Stimulated activated naive B cell treated with anti-CD40 and anti-IgM and Interleukin-4, amounts not matched to agents 10 μg/mL and 1 μg/mL and 100 μg/mL, for 72 hours (primary cell): Measurements from ENCODE around the gene HNMT.

Experiments used
- ATAC-seq, 2 donors: fragments of 150-1000 bp; cut with Tn5 transposase; replicated peaks; 2 replicates each; pipeline ENCODE4 v1.10.0; 2021; ENCODE audit warnings: moderate library complexity in 1 of 2
- DNase-seq: peaks from one replicate; pipeline ENCODE4 v3.0.0; 2021
- H3K27ac Mint-ChIP-seq: one replicate; pipeline ENCODE4 v1.8.0; 2022; ENCODE audit warnings: mild to moderate bottlenecking, mixed read lengths
- H3K27me3 Mint-ChIP-seq, 2 donors: one replicate each; pipeline ENCODE4 v1.8.0; 2022; ENCODE audit warnings: mixed read lengths in 2 of 2
- H3K36me3 Mint-ChIP-seq, 2 donors: one replicate each; pipeline ENCODE4 v1.8.0; 2022; ENCODE audit warnings: mixed read lengths in 2 of 2, mild to moderate bottlenecking in 1 of 2
- H3K4me1 Mint-ChIP-seq, 2 donors: one replicate each; pipeline ENCODE4 v1.8.0; 2022; ENCODE audit warnings: mixed read lengths in 2 of 2, mild to moderate bottlenecking in 1 of 2
- H3K4me3 Mint-ChIP-seq, 2 donors: one replicate each; pipeline ENCODE4 v1.8.0; 2022; ENCODE audit warnings: mild to moderate bottlenecking in 2 of 2, mixed read lengths in 2 of 2, moderate library complexity in 1 of 2
- H3K9me3 Mint-ChIP-seq, 2 donors: one replicate each; pipeline ENCODE4 v1.8.0; 2022; ENCODE audit warnings: mixed read lengths in 2 of 2, mild to moderate bottlenecking in 1 of 2

HNMT gene

DNA sequence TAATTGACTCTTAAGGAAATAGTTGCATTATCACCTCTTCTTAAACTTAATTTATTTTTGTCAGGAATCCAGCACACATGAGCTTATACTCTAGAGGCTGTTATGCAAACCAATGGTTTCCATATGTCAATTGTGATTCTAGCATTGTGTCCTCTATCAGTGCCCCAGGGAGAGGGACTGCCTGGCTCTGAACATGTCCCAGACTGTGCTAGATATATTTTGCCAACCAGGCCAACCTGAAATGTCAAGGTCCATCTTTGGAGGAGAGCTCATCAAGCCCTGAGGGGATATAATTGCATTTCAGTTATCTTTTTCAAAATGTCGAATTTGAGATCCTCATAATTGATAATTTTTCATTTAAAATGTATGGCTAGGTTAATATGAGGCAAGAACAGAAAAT is 34.2 kb downstream of the HNMT start:
- H3K9me3 Mint-ChIP-seq: peaks cover 8 to 13% of the 10 kb centered on the region in 2 donors
- H3K4me1 Mint-ChIP-seq: no peaks in the 10 kb centered on the region
- DNase-seq (no peak), ATAC-seq (no peak)
- no peak overlapping the region for H3K27ac Mint-ChIP-seq
- H3K27me3 Mint-ChIP-seq: no peaks in the 10 kb centered on the region
- H3K36me3 Mint-ChIP-seq: no peaks in the 10 kb centered on the region
- H3K4me3 Mint-ChIP-seq: no peak overlapping the region

DNA sequence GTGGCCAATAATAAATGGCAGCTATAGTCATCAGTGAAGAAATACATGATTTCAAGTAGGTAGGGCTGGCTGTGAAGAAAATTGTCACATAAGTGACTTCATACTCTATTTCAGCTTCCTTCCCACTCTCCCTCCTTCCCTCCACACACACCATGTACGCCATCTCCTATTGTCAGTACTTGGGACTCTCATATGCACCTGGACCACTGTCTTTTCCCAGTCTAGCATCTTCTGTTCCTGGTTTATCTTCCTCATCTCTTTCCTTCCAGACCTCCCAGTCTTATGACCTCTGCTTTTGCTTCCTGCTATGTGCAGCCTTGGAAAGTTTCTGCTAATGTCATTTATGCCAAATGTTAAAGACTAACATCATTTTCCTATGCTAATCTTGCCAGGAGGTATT is 35.0 kb downstream of the HNMT start:
- DNase-seq (no peak), ATAC-seq (no peak)
- Mint-ChIP-seq H3K27ac (no peak overlapping the region), H3K27me3 (no peaks in the 10 kb centered on the region), H3K4me3 (no peak overlapping the region), H3K36me3 (no peaks in the 10 kb centered on the region), H3K4me1 (no peaks in the 10 kb centered on the region), H3K9me3 (peaks cover 6 to 9% of the 10 kb centered on the region in 2 donors)

DNA sequence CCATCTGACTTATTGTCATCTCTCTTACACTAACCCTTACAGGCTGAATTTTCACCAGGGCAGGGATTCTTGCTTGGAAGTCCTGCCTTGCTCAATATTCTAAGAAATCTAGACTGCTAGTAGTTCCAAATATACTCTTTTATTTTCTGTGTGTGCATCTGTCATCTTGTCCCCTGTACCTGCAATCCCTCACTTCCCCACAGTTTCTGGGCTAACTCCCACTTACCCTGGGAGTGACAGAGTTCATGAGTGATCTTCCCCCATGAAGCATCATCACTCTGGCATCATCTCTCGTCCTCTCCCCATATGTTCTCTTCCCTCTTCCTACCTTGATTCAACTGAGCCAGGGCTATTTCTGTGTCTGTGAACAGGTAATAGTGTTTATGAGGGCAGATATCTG is 35.7 kb downstream of the HNMT start:
- H3K27ac Mint-ChIP-seq: no peak overlapping the region
- peaks cover 5 to 8% of the 10 kb centered on the region in 2 donors for H3K9me3 Mint-ChIP-seq
- no peaks in the 10 kb centered on the region for H3K27me3 Mint-ChIP-seq

DNA sequence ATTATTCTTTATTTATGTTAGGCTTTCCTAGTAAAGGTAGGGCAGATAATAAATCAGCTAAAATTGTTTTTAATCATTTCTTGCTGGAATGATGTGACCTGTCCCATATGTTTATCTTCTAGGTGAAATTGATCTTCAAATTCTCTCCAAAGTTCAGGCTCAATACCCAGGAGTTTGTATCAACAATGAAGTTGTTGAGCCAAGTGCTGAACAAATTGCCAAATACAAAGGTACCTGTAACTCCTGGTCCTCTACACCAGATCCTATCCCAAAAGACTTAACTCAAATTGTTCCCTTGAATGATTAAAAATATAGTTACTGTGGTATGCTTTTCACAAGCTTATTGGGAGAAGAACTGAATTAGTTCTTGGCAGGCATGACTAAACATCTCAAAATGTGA is 36.5 kb downstream of the HNMT start:
- Mint-ChIP-seq H3K4me1 (no peaks in the 10 kb centered on the region), H3K36me3 (no peaks in the 10 kb centered on the region), H3K4me3 (no peak overlapping the region), H3K27ac (no peak overlapping the region), H3K9me3 (peaks cover 4 to 5% of the 10 kb centered on the region in 2 donors), H3K27me3 (no peaks in the 10 kb centered on the region)
- no peak for DNase-seq
- no peak for ATAC-seq

More for the DNA sequence above, 35.7 kb downstream of the HNMT start:
- ATAC-seq: no peak
- no peak for DNase-seq
- Mint-ChIP-seq H3K4me3 (no peak overlapping the region), H3K36me3 (no peaks in the 10 kb centered on the region), H3K4me1 (no peaks in the 10 kb centered on the region)

DNA sequence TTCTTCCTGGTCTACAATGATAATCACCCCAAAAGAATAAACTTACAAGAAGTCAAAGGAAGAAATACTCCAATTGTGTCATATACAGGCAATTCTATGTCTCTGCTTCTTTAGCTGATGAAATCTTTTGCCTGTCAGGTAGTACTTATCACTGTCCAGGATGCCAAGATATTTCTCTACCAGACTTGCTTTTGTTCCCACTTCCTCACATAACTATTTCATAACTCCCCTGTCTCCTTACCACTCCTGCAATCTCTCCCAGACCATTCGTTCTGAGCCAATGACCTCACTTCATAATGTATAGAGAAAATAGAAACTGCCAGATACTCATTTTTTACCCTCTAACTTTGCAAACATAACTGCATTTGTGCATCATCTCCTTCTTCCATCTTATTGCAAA is 39.1 kb downstream of the HNMT start:
- Mint-ChIP-seq H3K36me3 (no peaks in the 10 kb centered on the region), H3K4me3 (no peak overlapping the region), H3K27ac (no peak overlapping the region), H3K9me3 (peaks cover 0 to 10% of the 10 kb centered on the region in 2 donors), H3K4me1 (no peaks in the 10 kb centered on the region), H3K27me3 (no peaks in the 10 kb centered on the region)
- ATAC-seq (no peak), DNase-seq (no peak)

DNA sequence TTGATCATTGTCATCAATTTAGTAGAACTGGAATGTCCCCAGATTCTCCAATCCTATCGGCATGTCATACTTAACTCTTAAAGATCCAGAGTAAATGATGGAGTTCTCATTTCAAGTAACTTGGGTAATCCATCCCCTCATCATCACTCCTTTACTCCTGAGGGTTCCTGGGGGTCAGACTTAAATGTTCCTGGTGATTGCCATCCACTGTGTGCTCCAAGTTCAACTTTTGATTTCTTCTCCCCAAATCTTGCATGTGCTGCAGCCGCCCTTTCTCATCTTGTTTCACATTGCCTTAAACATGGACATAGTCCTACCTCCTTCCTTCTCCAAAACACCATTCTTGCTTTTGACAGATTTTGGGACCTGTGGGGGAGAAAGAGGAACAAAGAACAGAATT is 43.2 kb downstream of the HNMT start:
- Mint-ChIP-seq H3K9me3 (peaks cover 0 to 7% of the 10 kb centered on the region in 2 donors), H3K4me3 (no peak overlapping the region), H3K27me3 (no peaks in the 10 kb centered on the region), H3K36me3 (no peaks in the 10 kb centered on the region), H3K27ac (no peak overlapping the region), H3K4me1 (no peaks in the 10 kb centered on the region)
- DNase-seq (no peak), ATAC-seq (no peak)

DNA sequence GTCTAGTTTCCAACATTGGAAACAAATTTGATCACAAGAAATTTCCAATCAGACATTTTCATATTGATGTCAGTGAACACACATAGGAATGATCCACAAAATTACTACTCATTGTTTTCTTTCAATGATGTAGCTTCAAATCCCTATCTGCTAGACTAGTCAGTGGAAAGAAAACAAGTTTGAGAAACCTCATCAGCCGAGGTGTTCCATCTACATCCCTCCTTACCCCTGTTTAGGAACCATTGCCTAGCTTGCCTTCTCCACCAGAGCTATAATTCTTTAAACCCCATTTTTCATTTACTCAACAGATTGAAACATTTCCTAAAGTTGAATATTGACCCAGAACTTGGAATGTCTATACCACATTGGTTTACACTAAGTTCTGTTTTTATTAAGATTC is 45.3 kb downstream of the HNMT start:
- peaks cover 0 to 6% of the 10 kb centered on the region in 2 donors for H3K9me3 Mint-ChIP-seq
- no peak overlapping the region for H3K4me3 Mint-ChIP-seq
- H3K36me3 Mint-ChIP-seq: no peaks in the 10 kb centered on the region
- DNase-seq (no peak), ATAC-seq (no peak)
- H3K4me1 Mint-ChIP-seq: no peaks in the 10 kb centered on the region
- H3K27me3 Mint-ChIP-seq: no peaks in the 10 kb centered on the region
- no peak overlapping the region for H3K27ac Mint-ChIP-seq

DNA sequence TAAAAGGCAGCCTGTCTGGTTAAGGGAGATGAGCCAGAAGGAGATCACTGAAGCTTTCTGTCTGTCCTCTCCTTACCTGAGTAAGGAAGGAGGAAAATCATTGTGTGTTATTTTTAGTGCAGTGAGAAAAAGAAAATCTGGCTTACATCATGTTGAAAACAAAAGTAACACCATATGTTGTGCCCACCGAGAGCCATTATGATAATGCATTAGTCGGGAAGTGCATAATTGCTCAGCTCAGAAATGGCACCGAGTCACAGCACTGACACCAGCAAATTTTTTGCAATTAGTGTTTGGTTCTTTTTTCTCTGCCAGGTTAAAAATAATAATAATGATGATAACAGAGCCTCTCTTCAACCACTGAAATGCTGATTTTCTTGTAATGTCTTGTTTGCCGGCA is 46.6 kb downstream of the HNMT start:
- Mint-ChIP-seq H3K36me3 (no peaks in the 10 kb centered on the region), H3K4me3 (no peak overlapping the region), H3K27me3 (no peaks in the 10 kb centered on the region), H3K27ac (no peak overlapping the region), H3K9me3 (peaks cover 0 to 6% of the 10 kb centered on the region in 2 donors), H3K4me1 (no peaks in the 10 kb centered on the region)
- DNase-seq: no peak
- no peak for ATAC-seq

DNA sequence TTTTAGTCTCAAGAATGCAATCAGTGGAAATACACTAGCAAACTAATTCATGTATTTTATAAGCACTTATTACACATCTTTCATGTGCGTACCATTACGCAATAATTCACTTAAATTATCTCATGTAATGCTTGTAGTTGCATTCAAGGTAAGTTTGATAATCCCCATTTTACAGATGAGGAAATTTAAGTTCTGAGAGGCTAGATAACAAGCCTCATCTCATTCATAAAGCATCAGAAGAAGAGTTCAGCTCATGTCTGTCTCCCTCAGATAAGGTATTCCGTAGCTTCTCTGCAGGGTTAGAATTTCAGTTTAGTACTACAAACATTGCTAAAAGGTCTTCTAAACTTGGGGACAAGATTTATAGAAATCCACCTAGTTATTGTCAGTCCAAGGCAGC is 47.8 kb downstream of the HNMT start:
- no peaks in the 10 kb centered on the region for H3K36me3 Mint-ChIP-seq
- peaks cover 0 to 6% of the 10 kb centered on the region in 2 donors for H3K9me3 Mint-ChIP-seq
- no peaks in the 10 kb centered on the region for H3K4me1 Mint-ChIP-seq
- DNase-seq (no peak), ATAC-seq (no peak)
- H3K27me3 Mint-ChIP-seq: no peaks in the 10 kb centered on the region
- H3K27ac Mint-ChIP-seq: no peak overlapping the region
- no peak overlapping the region for H3K4me3 Mint-ChIP-seq

DNA sequence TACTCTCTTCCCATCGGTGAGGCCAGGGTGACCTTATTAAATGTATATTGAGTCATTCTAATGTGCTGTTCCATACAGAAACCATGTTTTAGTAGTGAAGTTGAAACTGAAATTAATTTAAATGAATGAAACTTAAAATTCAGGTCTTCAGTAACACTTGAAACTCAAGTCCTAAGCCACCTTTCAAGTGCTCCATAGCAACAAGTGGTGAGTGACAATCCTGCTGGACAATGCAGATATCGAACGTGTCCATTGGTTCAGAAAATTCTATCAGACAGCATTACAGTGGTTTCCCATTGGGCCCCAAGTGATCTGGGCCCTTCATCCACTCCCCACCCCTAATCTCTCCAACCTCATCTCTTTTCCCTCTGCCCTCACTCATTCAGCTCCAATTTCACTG is 48.7 kb downstream of the HNMT start:
- H3K4me1 Mint-ChIP-seq: no peaks in the 10 kb centered on the region
- H3K27ac Mint-ChIP-seq: no peak overlapping the region
- H3K36me3 Mint-ChIP-seq: no peaks in the 10 kb centered on the region
- no peaks in the 10 kb centered on the region for H3K27me3 Mint-ChIP-seq
- no peak for ATAC-seq
- DNase-seq: no peak
- peaks cover 0 to 1% of the 10 kb centered on the region in 2 donors for H3K9me3 Mint-ChIP-seq
- no peak overlapping the region for H3K4me3 Mint-ChIP-seq

DNA sequence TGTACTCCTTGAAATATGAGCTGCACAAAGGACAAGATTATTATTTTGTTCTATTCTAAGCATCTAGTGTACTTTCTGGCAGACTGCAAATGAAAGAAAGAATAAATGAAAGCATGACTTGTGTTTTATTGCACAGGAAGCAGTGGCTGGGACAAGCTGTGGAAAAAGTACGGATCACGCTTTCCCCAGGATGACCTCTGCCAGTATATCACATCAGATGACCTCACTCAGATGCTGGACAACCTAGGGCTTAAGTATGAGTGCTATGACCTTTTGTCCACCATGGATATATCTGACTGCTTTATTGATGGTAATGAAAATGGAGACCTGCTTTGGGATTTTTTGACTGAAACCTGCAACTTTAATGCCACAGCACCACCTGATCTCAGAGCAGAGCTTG is 49.4 kb downstream of the HNMT start:
- Mint-ChIP-seq H3K9me3 (no peaks in the 10 kb centered on the region), H3K36me3 (no peaks in the 10 kb centered on the region), H3K27me3 (no peaks in the 10 kb centered on the region), H3K4me3 (no peak overlapping the region), H3K27ac (no peak overlapping the region), H3K4me1 (no peaks in the 10 kb centered on the region)
- no peak for ATAC-seq
- DNase-seq: no peak

DNA sequence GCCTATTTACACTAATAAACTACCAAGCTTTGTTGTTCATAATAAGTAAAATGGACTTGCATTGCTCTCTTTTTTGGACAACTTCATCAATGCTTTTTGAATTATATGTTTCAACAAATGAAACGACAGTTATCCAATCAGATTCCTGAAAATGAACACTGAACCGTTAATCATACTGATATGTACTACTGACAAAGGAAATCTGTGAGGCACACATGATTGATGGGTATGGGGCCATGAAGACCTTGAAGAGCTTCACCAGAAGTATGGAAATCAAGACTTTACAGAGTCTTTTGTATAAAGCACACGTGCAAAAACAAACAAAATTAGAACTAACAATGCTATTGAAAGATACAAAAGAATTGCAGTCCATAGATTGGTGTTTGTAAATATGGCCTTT is 51.2 kb downstream of the HNMT start:
- no peaks in the 10 kb centered on the region for H3K9me3 Mint-ChIP-seq
- H3K4me1 Mint-ChIP-seq: no peaks in the 10 kb centered on the region
- no peaks in the 10 kb centered on the region for H3K27me3 Mint-ChIP-seq
- H3K4me3 Mint-ChIP-seq: no peak overlapping the region
- no peak overlapping the region for H3K27ac Mint-ChIP-seq
- DNase-seq (no peak), ATAC-seq (no peak)
- no peaks in the 10 kb centered on the region for H3K36me3 Mint-ChIP-seq

DNA sequence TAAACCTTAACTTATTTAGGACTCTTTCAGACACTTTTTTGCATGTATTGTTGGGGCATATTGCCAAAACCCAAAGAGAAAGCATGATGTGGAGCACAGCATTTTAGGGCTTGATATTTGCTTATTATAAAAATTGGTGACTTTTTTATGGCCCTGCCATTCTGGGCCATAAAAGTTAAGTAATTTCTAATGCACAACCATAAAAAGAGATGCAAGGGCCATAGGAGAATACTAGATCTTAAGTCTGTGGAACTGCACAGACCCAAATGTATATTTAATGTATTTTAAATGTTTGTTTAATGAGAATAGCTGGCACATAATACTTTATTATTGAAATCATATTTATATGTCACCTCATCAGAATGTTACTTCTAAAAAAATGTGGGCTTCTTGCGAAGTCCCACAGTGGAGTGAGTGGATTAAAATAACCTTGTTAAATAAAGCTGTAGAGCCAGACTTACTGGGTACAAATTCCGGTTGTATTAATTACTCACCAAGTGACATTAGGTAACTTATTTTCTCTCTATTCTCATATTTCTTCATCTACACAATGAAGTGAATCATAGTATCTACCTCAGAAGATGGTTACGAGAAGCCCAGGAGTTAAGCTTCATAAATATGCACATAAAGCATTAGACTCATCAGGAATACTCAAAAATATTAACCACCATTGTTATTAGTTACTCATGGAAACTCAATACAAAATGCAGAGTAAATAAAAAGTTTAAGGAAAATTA is 52.2 kb downstream of the HNMT start:
- no peak overlapping the region for H3K4me3 Mint-ChIP-seq
- ATAC-seq (no peak), DNase-seq (no peak)
- no peaks in the 10 kb centered on the region for H3K27me3 Mint-ChIP-seq
- no peak overlapping the region for H3K27ac Mint-ChIP-seq
- H3K4me1 Mint-ChIP-seq: no peaks in the 10 kb centered on the region
- no peaks in the 10 kb centered on the region for H3K9me3 Mint-ChIP-seq
- H3K36me3 Mint-ChIP-seq: no peaks in the 10 kb centered on the region

DNA sequence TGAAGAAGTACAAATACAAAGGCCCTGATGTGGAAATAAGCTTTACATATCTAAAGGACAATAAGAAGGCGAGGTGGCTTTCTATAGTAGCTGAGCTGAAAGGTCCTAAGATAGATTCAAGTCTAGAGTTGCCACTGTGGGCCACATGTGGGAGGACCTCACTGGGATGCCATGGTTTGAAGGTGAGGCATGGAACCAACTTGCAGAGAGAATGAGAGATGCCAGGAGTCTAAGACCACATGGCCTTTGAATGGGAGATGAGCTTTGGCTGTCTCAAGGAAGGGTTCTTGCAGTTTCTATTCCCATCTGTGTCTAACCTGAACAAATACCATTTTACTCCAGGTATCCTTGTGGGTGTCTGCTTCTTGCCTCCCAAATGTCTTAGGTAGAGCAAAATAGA is 53.6 kb downstream of the HNMT start:
- ATAC-seq (no peak), DNase-seq (no peak)
- Mint-ChIP-seq H3K4me1 (no peaks in the 10 kb centered on the region), H3K27ac (no peak overlapping the region), H3K27me3 (no peaks in the 10 kb centered on the region), H3K36me3 (no peaks in the 10 kb centered on the region), H3K9me3 (no peaks in the 10 kb centered on the region), H3K4me3 (no peak overlapping the region)

DNA sequence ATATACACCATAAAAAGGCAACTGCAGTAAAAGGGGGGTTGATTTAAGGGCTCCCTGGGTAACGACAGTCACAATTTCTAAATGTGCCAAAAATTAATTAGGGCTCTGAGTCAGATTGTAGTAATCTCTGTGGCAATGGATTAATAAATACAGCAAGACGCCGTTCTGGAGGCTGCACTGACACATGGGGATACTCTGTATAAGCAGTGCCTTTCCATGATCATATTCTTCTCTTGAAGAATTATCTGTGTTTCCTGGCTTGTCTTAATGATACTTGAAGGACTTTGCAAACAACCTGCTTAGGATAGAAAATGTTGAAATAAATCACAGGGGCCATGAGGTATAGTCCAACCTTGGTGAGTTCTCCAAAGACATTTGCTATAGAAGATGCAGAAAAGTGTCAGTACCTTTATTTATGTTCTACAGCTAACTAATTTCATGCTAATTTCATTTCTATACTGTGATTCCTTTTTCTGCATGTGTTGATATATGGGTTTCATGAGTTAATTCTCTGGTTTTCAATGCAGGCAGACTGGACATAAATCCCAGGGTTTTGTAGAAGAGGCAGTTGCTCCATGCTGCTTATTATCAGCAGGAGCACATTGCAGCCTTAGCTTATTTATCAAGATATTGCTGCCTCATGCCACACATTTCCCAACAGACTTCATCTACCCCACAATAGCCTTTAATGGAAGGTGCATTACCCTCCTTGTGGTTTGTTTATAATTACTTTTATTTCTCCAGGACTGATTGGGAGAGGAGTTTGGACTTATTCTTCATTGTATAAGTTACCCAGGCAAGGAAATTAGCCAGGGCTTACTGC is 54.8 kb downstream of the HNMT start:
- no peak for DNase-seq
- Mint-ChIP-seq H3K36me3 (no peaks in the 10 kb centered on the region), H3K4me1 (no peaks in the 10 kb centered on the region), H3K4me3 (no peak overlapping the region), H3K9me3 (no peaks in the 10 kb centered on the region), H3K27ac (no peak overlapping the region), H3K27me3 (no peaks in the 10 kb centered on the region)
- ATAC-seq: no peak
